ENCODE results near the gene KRTAP5-3. TPM values are rescaled to one million over a fixed set of nuclear protein-coding genes. Genes with fewer than 3 reads are reported as not detected.

The KRTAP5-3 gene
- total and polyA plus RNA-seq, 12 donors, result not detected

- H3K9me3 ChIP-seq, result no peaks in the 10 kb centered on the region
- peak; percentile 81 to 98 (median 92) for TF ChIP-seq CTCF (IDR thresholded peaks at IDR 0.05)
- peak; percentile 47 to 71 for DNase-seq
- ATAC-seq, result peak; percentile 69 to 89 (median 87)
- H3K4me3 ChIP-seq, result no peak overlapping the region
- H3K27ac ChIP-seq, result no peak overlapping the region
- intact Hi-C loops (cut with DNase I), result loop anchor here in 7 of 10 donors (2.0 to 10.0 kb wide), 3 partner anchors 81 to 84 kb away; no protein-coding TSS in a partner anchor
- peaks cover 0 to 21% (median 4%) of the 10 kb centered on the region in 9 donors for H3K4me1 ChIP-seq
- no peaks in the 10 kb centered on the region for H3K36me3 ChIP-seq
- peaks cover 0 to 63% (median 31%) of the 10 kb centered on the region in 7 donors for H3K27me3 ChIP-seq
- WGBS, 2 donors, result 28 to 29% methylated on average over 35 of the region's 35 CpGs
Observed at GRCh38 chr11:1628506-1629325, 20.5 kb upstream of the KRTAP5-3 start.

- no peaks in the 10 kb centered on the region for H3K9me3 ChIP-seq
- no peak for DNase-seq
- no peak for ATAC-seq
- peaks cover 0 to 42% (median 12%) of the 10 kb centered on the region in 7 donors for H3K27me3 ChIP-seq
- TF ChIP-seq CTCF (IDR thresholded peaks at IDR 0.05), result no peak
- H3K27ac ChIP-seq, result no peak overlapping the region
- no peak overlapping the region for H3K4me3 ChIP-seq
- no peaks in the 10 kb centered on the region for H3K36me3 ChIP-seq
- intact Hi-C loops (cut with DNase I), result loop anchor here in 6 of 10 donors (5.0 to 10.0 kb wide), 2 partner anchors 78 to 81 kb away; no protein-coding TSS in a partner anchor
- H3K4me1 ChIP-seq, result peaks cover 0 to 10% (median 2%) of the 10 kb centered on the region in 9 donors
- 87 to 88% methylated on average over 13 of the region's 13 CpGs for WGBS, 2 donors
Observed at GRCh38 chr11:1625541-1625940, 17.3 kb upstream of the KRTAP5-3 start.

GRCh38 chr11:1624621-1625020 is 16.4 kb upstream of the KRTAP5-3 start:
- intact Hi-C loops (cut with DNase I), result loop anchor here in 6 of 10 donors (5.0 to 10.0 kb wide), 2 partner anchors 77 to 80 kb away; no protein-coding TSS in a partner anchor
- H3K36me3 ChIP-seq, result no peaks in the 10 kb centered on the region
- peaks cover 0 to 10% (median 2%) of the 10 kb centered on the region in 9 donors for H3K4me1 ChIP-seq
- no peak overlapping the region for H3K4me3 ChIP-seq
- no peak for ATAC-seq
- peaks cover 0 to 45% (median 11%) of the 10 kb centered on the region in 7 donors for H3K27me3 ChIP-seq
- no peak overlapping the region for H3K27ac ChIP-seq
- DNase-seq, result no peak
- 83% methylated on average over 16 of the region's 16 CpGs for WGBS, 2 donors
- no peak for TF ChIP-seq CTCF (IDR thresholded peaks at IDR 0.05)
- no peaks in the 10 kb centered on the region for H3K9me3 ChIP-seq

- H3K27me3 ChIP-seq, result peaks cover 0 to 42% (median 8%) of the 10 kb centered on the region in 7 donors
- ATAC-seq, result no peak
- H3K36me3 ChIP-seq, result no peaks in the 10 kb centered on the region
- H3K4me3 ChIP-seq, result no peak overlapping the region
- no peak for TF ChIP-seq CTCF (IDR thresholded peaks at IDR 0.05)
- DNase-seq, result no peak
- 69 to 71% methylated on average over 9 of the region's 9 CpGs for WGBS, 2 donors
- H3K9me3 ChIP-seq, result no peaks in the 10 kb centered on the region
- intact Hi-C loops (cut with DNase I), result loop anchor here in 5 of 10 donors (10.0 kb wide), 1 partner anchor 79 kb away; no protein-coding TSS in a partner anchor
- H3K4me1 ChIP-seq, result peaks cover 0 to 3% (median 0%) of the 10 kb centered on the region in 9 donors
- H3K27ac ChIP-seq, result no peak overlapping the region
Observed at GRCh38 chr11:1623716-1624115, 15.5 kb upstream of the KRTAP5-3 start.
